ENCODE measurements around the gene POU5F1.

POU5F1 gene

DNA sequence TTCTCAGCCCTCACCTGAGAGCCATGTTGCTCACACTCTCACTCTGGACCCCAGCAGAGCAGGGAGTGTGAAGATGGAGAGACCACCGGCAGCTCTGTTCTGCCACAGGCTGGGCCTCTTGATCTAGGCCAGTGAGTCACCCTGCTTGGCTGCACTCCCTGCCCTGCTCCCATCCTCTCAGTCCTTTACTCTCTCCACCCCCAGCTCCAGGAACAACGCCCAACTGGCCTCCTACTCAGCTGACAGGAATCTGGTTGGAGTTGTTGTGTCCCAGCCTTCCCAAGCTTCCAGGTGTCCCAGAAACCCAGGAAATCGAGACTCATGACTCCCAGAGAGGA is 56.0 kb downstream of the POU5F1 start, which contains the start of gene PSORS1C1:
Gene PSORS1C1 (plus strand): TSS at position 260 of the 338 bp plus-strand sequence. CDS start 14,833 bp downstream, outside the sequence.
- no peak within 1 kb of the TSS for H2AFZ ChIP-seq (ENCODE audit: low read depth, low read length)
- no peak for ATAC-seq (ENCODE audit: insufficient read depth, low read depth)
- H3K9ac ChIP-seq (ENCODE audit: low read depth, low read length) = no peak within 1 kb of the TSS
- H3K4me3 ChIP-seq (ENCODE audit: low read depth in 1 of 2, low read length in 2 of 2) = no peak within 1 kb of the TSS
- peaks cover 58% of the 10 kb centered on the region for H3K27me3 ChIP-seq (ENCODE audit: insufficient read depth, low read length, poor library complexity)
- H3K27ac ChIP-seq (ENCODE audit: low read length) = no peak within 1 kb of the TSS
- no peaks in the 10 kb centered on the region for H3K4me1 ChIP-seq (ENCODE audit: insufficient read depth, low read length)
- H3K4me2 ChIP-seq (ENCODE audit: insufficient read depth, low read length) = no peak within 1 kb of the TSS
- H3K79me2 ChIP-seq (ENCODE audit: insufficient read depth, low read length) = no peaks in the 10 kb centered on the region
- no peak for DNase-seq
- no peaks in the 10 kb centered on the region for H3K9me3 ChIP-seq (ENCODE audit: insufficient read depth, low read length, severe bottlenecking)
- no peaks in the 10 kb centered on the region for H3K36me3 ChIP-seq (ENCODE audit: insufficient read depth, low read length)
- TF ChIP-seq, protein P1, sequence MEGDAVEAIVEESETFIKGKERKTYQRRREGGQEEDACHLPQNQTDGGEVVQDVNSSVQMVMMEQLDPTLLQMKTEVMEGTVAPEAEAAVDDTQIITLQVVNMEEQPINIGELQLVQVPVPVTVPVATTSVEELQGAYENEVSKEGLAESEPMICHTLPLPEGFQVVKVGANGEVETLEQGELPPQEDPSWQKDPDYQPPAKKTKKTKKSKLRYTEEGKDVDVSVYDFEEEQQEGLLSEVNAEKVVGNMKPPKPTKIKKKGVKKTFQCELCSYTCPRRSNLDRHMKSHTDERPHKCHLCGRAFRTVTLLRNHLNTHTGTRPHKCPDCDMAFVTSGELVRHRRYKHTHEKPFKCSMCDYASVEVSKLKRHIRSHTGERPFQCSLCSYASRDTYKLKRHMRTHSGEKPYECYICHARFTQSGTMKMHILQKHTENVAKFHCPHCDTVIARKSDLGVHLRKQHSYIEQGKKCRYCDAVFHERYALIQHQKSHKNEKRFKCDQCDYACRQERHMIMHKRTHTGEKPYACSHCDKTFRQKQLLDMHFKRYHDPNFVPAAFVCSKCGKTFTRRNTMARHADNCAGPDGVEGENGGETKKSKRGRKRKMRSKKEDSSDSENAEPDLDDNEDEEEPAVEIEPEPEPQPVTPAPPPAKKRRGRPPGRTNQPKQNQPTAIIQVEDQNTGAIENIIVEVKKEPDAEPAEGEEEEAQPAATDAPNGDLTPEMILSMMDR (IDR thresholded peaks at IDR 0.05; ENCODE audit: borderline replicate concordance, extremely low read depth, low read length, poor library complexity, severe bottlenecking) = no peak
- no peak for TF ChIP-seq EZH2 (IDR thresholded peaks at IDR 0.05; ENCODE audit: borderline replicate concordance, low read depth, low read length, severe bottlenecking)
- no peaks in the 10 kb centered on the region for H4K20me1 ChIP-seq (ENCODE audit: insufficient read depth, low read length)

Data from DND-41 (cell line).